Stimulated activated CD4-positive, alpha-beta T cell treated with anti-CD3 and anti-CD28 coated beads, Interleukin-2, amount 100 ng/mL, for 4 hours (primary cell): ENCODE data around the gene SIRPG.

Experiments used
- DNase-seq: peaks from one replicate; pipeline ENCODE4 v3.0.0-alpha.2; 2020; ENCODE audit warnings: low read depth

The SIRPG gene

DNA sequence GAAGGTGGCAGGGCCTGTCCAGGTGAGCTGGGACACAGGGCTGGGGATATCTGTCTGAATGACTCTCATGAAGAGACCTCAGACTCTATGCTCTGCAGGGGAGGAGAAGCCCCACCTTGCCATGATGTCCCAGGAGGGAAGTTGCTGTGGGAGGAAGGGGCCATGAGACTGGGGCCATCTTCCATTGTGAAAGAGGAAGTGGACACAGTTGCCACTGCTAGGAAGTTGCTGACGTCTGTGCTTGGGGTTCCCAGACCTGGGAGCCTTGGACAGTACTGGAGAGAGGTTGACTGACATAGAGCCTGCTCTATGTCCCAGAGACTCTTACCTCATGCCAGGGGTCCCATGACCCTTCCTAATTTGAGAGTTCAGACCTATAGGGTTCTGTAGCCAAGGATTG is 62.2 kb downstream of the SIRPG start:
- no peak for DNase-seq

DNA sequence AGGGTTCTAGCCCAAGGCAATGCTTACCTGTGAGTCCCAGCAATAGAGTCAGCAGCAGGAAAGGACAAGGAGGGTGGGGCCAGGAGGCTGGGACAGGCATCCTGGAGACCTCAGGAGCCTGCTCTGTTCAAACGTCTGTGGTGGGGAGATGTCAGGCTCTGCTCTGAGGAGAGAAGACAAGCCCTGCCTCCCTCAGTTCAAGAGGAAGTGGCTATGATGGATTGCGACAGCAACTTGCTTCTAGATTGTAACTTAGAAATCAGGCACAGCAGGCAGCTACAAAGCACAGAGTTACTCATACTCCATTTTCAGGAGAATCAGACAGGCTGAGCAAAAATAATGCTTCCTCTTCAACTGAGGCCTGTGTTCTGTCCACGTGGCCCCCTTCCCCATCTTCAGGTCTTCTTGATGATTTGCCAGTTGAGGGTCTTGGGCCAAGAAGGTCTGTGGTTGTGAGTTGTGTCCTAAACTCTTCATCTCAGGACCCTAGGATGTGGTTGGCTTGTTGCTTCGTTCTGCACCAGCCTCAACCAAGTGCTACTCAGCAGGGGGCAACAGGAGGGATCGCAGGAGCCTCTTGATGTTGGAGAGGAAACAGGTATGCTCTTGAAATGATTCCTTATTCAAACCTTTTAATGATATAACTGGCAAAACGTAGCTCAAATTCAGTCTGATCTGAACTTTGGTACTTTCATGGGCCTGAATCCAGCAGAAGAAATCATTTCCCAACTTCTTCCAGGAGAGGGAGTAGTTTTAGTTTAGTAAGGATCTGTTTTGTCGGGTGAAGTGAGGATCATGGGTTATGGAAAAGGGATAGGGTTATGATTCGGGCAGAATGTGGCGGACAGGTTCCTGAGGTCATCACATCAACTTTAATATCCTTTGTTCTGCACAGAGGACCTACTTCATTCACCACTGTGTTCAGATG is 68.8 kb downstream of the SIRPG start:
- DNase-seq: no peak

DNA sequence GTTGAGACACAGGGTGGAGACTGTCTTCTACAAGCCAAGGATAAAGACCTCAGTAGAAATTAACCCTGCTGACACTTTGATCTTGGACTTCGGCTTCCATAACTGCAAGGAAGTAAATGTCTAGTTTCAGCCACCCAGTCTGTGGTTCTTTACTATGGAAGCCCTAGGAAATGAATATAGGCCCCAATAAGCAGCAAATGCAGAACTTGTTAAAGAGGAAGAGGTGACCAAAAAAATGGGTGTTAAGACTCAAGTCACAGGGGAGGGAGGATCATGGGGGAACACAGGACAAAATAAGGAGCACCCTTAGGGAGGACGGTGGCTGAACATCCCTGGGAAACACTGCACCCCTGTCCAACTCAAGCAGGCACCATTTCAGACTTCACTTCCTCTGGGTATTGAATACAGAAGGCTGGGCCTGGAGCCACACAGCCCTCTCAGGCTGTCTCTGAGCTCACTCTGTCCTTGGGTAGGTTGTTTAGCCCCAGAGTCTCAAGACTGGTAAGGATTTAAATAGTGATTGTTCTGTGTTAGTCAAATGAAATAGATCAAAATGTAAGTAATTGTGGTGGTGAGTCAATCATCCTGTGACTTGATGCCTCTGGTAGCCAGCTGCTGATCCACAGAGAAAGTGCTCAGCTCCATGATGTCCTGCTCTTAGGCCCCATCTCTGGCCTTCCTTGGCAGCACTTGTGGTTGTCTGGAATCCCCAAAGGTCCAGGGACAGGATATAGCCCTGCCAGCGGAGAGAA is 69.6 kb downstream of the SIRPG start:
- no peak for DNase-seq

DNA sequence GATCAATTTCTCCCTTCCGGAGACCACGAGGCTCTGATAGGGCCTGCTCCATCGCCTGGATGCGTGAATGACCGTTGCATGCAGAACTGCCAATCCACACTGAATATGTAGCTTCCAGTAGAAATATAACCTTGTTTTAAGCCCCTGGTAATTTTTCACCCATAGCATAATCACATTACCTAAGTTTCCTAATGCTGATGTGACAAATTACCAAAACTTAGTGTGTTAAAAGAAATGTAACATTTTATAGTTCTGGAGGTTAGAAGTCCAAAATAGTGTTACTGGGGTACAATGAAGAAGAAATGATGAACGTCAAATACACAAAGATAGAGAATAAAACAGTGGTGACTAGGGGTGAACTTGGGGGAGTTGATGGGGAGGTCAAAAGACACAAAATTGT is 78.1 kb downstream of the SIRPG start:
- DNase-seq: no peak
